Fibroblast of mammary gland (primary cell): ENCODE measurements around the gene USP6.
"Not testable (repeated sequence)": the region's sequence is repeated elsewhere in the genome, so short reads cannot be mapped to it uniquely, and the experiment has no call there.

Experiments
- DNase-seq: peaks from one replicate; pipeline ENCODE4 v3.0.0-alpha.2; 2010; ENCODE audit warnings: low read depth
- H3K4me3 ChIP-seq: 2 replicates; pipeline ENCODE4 v1.5.1; 2011; ENCODE audit warnings: low read depth, mild to moderate bottlenecking, low read length, moderate library complexity; ENCODE audit not compliant: control insufficient read depth
- CTCF ChIP-seq: conservative IDR thresholded peaks from 2 replicates; pipeline ENCODE4 v1.5.1; 2011; ENCODE audit warnings: low read depth, low read length, inconsistent platforms; ENCODE audit not compliant: control insufficient read depth, insufficient read depth

The USP6 gene

DNA sequence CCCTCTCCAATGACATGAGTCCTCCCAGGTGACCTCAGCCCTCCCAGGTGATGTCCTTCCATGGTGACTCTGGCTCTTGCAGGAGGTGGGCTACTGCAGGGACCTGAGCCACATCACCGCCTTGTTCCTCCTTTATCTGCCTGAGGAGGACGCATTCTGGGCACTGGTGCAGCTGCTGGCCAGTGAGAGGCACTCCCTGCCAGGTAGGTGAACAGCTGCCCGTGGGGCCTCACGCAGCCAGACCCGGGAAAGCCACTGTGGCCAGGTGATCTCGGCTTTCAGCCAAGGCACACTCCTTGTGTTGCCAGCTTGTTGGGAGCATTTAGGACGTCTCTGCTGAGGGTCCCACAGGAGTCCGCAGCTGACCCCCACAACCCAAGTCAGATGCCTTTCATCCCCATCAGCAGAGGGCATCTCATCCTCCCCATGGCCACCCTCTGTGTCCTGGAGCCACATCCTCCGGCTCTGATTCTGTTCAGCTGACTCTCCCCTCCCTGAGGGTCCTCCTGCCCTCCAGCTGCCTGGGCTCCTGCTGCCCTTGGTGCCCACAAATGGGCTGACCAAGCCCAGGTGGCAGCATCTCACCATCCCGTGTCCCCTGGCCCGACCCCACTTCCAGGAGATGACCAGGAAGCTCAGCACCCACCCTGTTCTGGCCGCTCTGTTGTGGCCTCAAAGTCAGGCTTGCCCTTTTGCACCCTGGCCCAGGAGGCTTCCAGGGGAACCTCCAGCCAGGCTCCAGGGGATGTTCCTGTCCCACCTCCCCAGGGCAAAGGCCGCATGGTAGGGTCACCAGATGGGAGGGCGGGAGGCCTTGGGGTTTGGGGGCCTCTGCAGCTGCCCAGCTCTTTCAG lies 20.1 kb downstream of the USP6 start:
- TF ChIP-seq CTCF = no peak
- no peak overlapping the region for H3K4me3 ChIP-seq
- no peak for DNase-seq

DNA sequence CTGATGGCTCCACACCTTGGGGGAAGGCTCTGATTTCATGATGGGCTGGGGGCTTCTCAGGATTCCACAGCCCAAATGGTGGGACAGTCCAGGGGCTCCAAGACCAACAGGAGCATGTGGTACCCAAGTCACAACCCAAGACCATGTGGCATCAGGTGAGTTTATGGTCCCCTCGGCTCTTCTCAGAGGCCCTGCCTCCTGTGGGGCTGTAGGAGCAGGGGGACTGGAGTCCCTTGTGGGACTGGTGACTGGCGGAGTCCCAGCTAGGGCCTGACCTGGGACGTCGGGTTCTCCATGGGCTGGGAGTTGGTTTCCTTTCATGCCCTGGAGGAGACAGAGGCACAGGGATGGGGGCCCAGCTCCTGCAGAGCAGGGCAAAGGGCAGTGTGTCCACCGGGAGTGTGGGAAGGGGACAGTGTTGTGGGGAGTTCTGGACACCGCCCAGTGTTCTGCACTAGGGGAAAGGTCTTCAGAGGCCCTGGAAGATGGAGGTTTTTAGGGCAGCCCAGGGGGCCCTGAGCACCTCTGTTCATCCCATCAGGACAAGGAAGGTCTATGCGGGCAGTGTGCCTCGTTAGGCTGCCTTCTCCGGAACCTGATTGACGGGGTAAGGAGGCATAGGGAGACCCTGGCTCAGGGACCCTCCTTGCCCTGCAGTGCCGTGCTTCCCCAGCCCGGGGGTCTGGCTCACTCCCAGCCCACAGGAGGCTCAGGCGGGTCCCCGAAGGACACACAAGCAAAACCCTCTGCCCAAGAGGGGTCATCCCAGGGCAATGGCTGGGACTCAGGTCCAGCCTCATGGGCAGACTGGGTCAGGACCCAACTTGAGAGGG lies 21.0 kb downstream of the USP6 start:
- not testable (repeated sequence) for DNase-seq, H3K4me3 ChIP-seq

DNA sequence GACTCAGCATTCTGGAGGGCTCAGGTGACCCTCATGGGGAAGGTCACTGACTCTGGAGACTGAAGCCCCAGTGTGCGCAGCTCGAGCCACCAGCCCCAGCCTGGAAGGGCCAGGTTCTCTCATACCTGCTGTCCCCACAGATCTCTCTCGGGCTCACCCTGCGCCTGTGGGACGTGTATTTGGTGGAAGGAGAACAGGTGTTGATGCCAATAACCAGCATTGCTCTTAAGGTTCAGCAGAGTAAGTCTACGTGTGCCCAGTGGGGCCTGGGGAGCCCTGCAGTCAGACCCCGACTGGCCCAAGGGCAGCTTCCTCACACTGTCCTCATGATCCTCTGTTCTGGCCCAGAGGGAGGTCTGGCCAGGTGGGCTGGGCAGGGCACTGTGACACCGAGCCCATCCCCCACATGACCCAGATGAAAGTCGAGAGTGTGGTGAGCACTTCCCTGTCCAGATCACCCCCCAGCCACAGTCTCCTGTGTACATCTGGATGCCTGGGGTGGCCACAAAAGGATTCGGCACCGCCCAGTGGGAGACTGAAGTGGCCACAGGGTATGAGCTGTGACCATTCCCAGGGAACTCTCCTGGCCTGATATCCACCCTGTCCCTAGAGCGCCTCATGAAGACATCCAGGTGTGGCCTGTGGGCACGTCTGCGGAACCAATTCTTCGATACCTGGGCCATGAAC lies 21.8 kb downstream of the USP6 start:
- not testable (repeated sequence) for H3K4me3 ChIP-seq, DNase-seq

DNA sequence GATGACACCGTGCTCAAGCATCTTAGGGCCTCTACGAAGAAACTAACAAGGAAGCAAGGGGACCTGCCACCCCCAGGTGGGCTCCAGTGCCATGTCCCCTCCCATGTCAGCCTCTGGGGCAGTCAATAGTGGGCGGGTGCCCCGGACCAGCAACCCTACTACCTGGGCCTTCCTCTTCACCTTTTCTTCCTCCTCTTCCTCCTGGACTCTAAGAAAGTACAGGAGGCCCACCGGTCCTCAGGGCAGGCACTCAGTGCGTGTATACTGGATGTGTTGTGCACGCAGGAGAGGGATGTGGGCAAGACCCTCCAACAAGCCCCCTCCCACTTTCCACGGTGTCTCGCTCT lies 22.3 kb downstream of the USP6 start:
- DNase-seq, H3K4me3 ChIP-seq: not testable (repeated sequence)

GRCh38 chr17:5138616-5139457 lies 23.0 kb downstream of the USP6 start:
- DNase-seq = no peak
- TF ChIP-seq CTCF = no peak
- H3K4me3 ChIP-seq = no peak overlapping the region

GRCh38 chr17:5139458-5139732 lies 23.6 kb downstream of the USP6 start:
- no peak overlapping the region for H3K4me3 ChIP-seq
- TF ChIP-seq CTCF = no peak
- no peak for DNase-seq

DNA sequence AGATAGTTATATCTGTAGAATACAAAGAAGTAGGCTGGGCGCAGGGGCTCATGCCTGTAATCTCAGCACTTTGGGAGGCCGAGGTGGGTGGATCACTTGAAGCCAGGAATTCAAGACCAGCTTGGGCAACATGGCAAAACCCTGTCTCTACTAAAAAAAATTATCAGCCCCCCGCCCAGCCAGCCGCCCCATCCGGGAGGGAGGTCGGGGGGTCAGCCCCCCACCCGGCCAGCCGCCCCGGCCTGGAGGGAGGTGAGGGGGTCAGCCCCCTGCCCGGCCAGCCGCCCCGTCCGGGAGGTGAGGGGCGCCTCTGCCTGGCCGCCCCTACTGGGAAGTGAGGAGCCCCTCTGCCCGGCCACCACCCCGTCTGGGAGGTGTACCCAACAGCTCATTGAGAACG lies 27.0 kb downstream of the USP6 start:
- not testable (repeated sequence) for H3K4me3 ChIP-seq, DNase-seq

DNA sequence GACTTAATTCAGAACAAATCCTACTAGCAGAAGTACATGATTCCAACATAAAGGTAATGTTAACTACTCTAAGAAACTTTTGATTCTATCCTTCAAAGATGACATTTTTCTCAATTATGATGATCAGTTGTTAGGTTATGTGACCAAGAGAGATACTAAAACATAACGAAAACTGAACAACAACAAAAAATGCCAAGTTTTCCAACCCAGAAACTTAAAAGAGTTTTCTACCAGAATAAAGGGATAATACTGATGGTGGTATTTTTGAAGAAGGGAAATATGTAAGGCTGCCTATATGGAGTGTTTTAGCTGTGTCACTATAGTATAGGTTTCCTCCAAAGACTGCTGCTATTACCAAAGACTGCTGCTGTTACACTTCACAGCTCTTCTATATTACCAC lies 30.3 kb downstream of the USP6 start:
- H3K4me3 ChIP-seq, DNase-seq: not testable (repeated sequence)

- DNase-seq, H3K4me3 ChIP-seq: not testable (repeated sequence)
Observed at GRCh38 chr17:5160702-5161101, 44.9 kb downstream of the USP6 start.

DNA sequence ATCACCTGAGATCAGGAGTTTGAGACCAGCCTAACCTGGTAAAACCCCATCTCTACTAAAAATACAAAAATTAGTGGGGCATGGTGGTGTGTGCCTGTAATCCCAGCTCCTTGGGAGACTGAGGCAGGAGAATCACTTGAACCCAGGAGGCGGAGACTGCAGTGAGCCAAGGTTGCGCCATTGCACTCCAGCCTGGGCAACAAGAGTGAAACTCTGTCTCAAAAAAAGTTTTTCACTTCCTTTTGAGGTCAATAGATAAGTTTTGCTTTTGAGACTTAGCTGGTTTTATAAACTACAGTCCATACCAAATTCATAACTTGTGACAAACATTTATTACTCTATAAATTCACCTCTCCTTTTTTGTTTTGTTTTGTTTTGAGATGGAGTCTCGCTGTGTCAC lies 46.0 kb downstream of the USP6 start:
- not testable (repeated sequence) for DNase-seq

More for the DNA sequence above, 46.0 kb downstream of the USP6 start:
- not testable (repeated sequence) for H3K4me3 ChIP-seq
